IPS DF 19.7 (cell line): ENCODE measurements around the gene QSOX1.

Experiments used
- DNase-seq: peaks from one replicate; pipeline ENCODE4 v3.0.0-alpha.2; 2013; ENCODE audit warnings: low read depth, low spot score

The QSOX1 gene

GRCh38 chr1:180234369-180235076, 79.9 kb downstream of the QSOX1 start:
- DNase-seq, result no peak

- DNase-seq, result no peak
Measured at GRCh38 chr1:180235077-180235501, 80.4 kb downstream of the QSOX1 start.

- no peak for DNase-seq
Measured at GRCh38 chr1:180235502-180236239, 81.0 kb downstream of the QSOX1 start.

- DNase-seq, result no peak
Measured at GRCh38 chr1:180236698-180237509, 82.2 kb downstream of the QSOX1 start.

- no peak for DNase-seq
Measured at GRCh38 chr1:180237869-180238476, 83.3 kb downstream of the QSOX1 start.

GRCh38 chr1:180238675-180239074, 84.0 kb downstream of the QSOX1 start:
- no peak for DNase-seq

GRCh38 chr1:180239145-180240096, 84.8 kb downstream of the QSOX1 start:
- DNase-seq, result no peak

GRCh38 chr1:180241716-180242544, 87.3 kb downstream of the QSOX1 start:
- no peak for DNase-seq

- no peak for DNase-seq
Measured at GRCh38 chr1:180243517-180244221, 89.0 kb downstream of the QSOX1 start.

- no peak for DNase-seq
Measured at GRCh38 chr1:180244840-180245239, 90.2 kb downstream of the QSOX1 start.

- DNase-seq, result no peak
Measured at GRCh38 chr1:180246579-180246978, 91.9 kb downstream of the QSOX1 start.

- no peak for DNase-seq
Measured at GRCh38 chr1:180247061-180247460, 92.4 kb downstream of the QSOX1 start.

GRCh38 chr1:180247580-180247979, 92.9 kb downstream of the QSOX1 start:
- DNase-seq, result no peak

GRCh38 chr1:180248176-180248575, 93.5 kb downstream of the QSOX1 start:
- no peak for DNase-seq

GRCh38 chr1:180248731-180249681, 94.3 kb downstream of the QSOX1 start:
- no peak for DNase-seq

- DNase-seq, result no peak
Measured at GRCh38 chr1:180249725-180250498, 95.2 kb downstream of the QSOX1 start.

- no peak for DNase-seq
Measured at GRCh38 chr1:180250499-180250770, 95.8 kb downstream of the QSOX1 start.
